Amniotic stem cell (primary cell): ENCODE data around the gene DDR2.
"Not testable (repeated sequence)": the region's sequence is repeated elsewhere in the genome, so short reads cannot be mapped to it uniquely, and the experiment has no call there.

Source experiments
- DNase-seq: peaks from one replicate; lab custom pipeline; 2025; lab: John Stamatoyannopoulos, UW

Gene DDR2

DNA sequence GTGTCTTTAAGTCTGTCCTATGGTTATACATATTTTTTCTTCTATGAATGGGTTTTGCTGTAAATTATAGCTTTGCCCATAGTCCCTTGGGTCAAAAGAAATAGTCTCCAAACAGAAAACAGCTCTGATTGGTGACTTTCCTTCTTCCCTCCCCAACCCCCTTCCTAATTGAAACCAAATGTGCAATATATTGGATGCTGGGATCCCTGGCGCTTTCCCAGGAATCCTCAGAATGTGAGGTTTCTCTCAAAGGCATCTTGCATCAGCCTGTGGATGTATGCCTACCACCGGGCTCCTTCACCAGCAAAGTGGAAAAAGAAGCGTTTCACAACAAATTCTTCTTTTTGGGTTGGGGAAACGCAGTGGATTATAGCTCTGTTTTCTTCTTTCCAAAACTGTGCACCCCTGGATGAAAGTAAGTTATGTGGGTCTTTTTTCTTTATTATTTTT lies at the start of gene DDR2:
TSS of gene DDR2 (plus strand) at position 248 of the 450 bp plus-strand sequence. CDS start 86,600 bp downstream, outside the sequence.
- DNase-seq: peak; percentile 88

DNA sequence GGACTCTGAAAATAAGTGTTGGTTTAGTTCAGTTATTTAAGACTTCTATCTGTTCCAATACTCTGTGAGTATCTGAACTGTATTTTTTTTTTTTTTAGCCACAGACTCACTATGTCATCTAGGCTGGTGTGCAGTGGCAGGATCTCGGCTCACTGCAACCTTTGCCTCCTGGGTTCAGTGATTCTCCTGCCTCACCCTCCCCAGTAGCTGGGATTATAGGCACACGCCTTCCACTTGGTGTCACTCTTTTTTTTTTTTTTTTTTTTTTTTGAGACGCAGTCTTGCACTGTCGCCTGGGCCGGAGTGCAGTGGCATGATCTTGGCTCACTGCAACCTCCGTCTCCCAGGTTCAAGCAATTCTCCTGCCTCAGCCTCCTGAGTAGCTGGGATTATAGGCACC lies 49.4 kb upstream of the DDR2 start:
- not testable (repeated sequence) for DNase-seq

DNA sequence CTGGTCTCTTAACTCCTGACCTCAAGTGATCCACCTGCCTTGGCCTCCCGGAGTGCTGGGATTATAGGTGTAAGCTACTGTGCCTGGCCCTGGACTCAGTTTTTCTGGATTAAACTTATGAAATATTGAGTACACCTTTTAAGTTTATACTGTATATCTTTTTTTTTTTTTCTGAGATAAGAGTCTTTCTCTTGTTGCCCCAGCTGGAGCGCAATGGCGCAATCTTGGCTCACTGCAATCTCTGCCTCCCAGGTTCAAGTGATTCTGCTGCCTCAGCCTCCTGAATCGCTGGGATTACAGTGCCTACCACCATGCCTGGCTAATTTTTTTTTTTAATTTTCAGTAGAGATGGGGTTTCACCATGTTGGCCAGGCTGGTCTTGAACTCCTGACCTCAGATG lies 47.2 kb upstream of the DDR2 start:
- not testable (repeated sequence) for DNase-seq

DNA sequence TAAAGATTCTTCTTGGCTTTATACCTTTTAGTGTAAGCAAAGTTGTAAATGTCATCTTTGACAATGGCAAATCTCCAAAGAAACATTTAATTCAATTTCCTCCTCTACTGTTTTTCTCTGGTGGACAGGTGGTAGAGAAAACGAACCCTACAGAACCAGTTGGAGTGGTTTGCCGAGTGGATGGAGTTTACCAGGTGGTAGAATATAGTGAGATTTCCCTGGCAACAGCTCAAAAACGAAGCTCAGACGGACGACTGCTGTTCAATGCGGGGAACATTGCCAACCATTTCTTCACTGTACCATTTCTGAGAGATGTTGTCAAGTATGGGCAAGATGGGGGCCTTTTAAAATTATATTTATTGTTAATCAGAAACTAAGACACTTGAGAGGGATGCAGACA lies 44.9 kb upstream of the DDR2 start:
- no peak for DNase-seq

DNA sequence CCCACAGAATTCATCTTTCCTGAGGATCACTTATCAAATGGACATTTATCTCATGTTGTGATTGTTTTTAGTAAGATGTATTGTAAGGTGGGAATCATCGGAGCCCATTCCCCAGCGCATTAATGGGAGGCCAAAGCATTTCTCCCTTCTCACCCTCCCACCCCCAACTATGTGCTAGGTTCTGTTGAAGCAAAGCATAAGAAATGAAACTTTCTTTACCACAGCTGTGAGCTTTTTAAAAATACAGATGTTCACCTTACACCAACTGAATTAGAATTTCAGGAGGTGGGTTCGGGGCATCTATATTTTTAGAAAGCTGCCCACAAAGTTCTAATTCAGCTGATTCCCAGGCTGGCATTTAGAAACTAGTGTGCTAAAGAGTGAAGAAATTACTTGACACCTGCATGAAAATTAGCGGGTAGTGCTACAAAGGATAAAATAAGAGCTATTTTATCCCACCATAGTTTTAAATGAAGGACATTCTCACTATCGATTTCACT lies 44.5 kb upstream of the DDR2 start:
- DNase-seq: no peak

DNA sequence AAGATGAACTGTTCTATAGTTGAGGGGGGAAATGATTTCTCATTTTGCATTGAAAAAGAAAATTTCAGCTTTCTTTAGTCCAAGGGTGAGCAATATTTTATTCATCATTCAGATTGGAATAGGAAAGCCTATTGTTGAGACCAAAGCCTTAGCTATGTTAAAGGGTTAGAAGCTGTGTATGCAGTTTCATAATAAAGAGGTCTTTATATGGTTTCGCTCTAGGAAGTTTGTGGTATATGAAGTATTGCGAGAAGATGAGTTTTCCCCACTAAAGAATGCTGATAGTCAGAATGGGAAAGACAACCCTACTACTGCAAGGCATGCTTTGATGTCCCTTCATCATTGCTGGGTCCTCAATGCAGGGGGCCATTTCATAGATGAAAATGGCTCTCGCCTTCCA lies 42.2 kb upstream of the DDR2 start:
- DNase-seq: no peak

DNA sequence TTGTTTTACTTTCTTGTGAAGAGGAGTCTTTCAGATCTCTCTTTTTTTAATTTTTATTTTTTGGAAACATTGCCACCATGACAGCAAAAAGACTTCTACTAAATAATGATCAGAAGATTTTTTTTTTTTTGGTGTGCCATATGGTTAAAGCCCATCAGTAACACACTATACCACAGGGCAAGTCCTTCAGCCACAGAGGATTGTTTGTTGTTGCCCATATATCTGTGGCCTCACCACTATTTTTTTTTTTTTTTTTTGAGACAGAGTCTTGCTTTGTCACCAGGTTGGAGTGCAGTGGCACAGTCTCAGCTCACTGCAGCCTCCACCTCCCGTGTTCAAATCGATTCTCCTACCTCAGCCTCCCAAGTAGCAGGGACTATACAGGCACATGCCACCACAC lies 41.6 kb upstream of the DDR2 start:
- no peak for DNase-seq

DNA sequence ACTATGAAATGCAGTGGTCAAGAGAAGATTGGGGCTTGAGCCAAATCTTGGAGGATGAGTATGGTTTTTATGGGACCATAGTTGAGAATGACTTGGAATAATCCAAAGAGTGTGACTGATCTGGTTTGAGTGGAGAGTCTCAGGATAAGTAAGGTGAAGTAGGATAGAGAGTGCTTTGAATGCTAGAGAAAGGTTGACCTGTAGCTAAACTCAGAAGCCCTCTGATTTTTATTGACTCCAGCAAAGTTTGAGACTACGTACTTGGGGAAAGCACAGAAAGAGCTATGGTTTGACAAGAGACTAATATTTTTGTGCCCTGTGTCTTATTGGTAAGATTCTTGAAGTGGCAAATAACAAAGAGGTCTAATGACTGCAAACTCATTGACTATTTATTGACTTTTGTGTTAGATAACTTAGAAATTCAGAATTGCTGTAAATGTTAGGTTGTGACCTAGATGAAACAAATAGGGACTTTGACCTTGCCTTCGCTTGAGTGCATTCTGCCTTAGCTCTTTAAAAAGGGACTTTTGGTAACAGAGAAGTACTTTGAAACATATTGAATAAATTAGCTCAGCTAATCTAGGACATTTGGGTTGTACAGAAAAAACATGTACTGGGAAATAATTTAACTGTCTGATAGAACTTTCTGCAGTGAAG lies 35.6 kb upstream of the DDR2 start:
- DNase-seq: no peak

DNA sequence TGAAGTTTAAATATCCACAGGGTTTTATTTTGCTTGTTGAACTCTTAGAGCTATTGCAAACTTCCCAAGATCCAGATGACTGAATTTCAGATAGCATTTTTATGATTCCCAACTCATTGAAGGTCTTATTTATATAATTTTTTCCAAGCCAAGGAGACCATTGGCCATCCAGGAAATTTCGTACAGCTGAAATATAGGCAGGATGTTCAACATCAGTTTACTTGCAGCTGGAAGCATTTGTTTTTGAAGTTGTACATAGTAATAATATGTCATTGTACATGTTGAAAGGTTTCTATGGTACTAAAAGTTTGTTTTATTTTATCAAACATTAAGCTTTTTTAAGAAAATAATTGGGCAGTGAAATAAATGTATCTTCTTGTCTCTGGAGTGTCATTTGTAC lies 32.8 kb upstream of the DDR2 start:
- no peak for DNase-seq

DNA sequence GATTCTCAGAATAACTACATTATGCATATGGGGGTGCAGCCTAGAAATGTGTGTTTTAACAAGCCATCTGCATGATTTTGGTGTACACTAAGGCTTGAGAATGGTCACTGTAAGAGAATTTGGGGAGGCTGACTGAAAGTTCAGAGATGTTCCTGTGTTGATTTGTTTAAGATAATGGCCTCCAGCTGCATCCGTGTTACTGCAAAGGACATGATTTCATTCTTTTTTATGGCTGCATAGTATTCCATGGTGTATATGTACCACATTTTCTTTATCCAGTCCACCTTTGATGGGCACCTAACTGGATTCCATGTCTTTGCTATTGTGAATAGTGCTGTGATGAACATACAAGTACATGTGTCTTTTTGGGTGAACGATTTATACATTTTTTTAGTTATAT lies 29.1 kb upstream of the DDR2 start:
- DNase-seq: not testable (repeated sequence)

DNA sequence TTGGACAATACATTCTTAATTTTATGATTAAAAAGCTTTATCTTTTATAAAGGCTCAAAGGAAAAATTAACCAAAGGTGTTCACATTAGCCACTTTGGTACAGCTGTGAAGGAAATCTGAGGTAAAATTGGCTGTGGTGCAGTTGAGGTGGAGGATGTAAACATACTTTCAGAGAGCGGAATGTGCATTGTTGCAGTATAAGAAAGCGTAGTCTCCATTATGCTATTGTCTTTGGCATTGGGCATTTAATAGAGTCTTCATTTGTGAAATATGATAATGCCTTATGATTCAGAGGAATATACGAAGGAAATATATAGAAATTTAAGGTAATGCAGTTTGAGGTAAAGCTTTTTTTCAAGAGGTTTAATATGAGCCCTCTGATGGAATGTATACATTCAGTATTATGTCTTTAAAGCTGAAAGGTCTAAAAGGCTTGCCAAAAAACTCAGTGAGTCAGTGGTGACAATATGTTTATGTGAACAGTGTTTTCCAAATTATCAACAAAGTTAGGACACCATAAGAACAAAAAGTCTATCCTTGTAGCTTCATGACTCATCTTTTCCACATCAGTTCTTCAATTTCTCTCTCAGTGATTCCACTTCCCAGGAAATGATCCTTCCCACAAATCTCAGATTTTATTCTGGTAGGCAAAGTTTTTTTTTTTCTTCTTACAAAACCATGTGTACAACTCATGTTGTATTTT lies 26.9 kb upstream of the DDR2 start:
- DNase-seq: peak; percentile 85

DNA sequence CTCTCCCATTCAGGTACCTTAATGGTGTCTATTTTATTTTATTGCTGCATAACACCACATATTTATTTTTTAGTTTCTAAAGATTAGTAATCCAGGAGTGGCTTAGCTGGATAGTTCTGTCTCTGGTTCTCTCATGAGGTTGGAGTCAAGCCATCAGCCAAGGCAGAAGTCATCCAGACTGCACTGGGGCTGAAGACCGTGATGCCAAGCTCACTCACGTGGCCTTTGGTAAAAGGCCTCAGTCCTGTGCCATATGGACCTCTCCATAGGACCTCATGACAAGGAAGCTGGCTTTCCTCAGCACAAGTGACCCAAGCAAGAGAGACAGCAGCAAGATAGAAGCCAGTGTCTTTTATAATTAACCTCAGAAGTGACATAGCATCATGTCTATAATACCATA lies 23.0 kb upstream of the DDR2 start:
- no peak for DNase-seq

DNA sequence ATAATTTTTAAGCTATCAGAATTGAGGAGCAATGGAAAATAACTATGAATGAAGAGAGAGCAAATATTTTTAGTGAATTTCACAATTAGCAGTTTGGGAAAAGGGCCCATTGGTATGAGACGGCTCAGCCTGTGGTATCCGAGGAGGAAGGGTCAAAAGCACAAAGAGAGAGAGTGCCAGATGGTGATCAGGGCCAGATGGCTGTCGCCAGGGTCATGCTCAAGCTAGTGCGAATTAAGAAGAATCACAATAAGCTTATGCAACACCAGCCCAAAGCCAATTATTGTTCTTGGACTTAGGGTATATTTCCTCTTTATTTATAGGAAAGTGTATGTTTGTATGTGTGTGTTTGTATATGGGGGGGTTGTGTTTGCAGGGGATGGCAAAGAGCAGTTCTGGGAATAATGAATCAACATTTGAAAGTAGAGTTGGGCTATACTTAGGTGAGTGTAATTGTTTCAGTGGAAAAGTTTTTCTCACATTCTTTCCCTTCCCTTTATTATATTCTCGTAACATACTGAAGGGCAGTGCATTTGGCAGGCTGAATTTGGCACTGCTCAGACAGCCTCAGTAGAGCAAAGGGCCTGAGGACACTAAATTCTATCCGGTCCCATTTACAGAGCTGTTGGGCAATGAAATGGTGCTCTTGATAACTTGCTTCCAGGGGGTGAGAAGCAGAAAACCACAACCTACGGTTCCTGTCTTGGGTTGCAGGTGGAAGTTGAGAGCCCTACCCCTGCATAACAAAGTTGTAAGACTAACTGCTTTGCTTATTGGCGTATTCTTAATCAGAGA lies 19.5 kb upstream of the DDR2 start:
- no peak for DNase-seq

DNA sequence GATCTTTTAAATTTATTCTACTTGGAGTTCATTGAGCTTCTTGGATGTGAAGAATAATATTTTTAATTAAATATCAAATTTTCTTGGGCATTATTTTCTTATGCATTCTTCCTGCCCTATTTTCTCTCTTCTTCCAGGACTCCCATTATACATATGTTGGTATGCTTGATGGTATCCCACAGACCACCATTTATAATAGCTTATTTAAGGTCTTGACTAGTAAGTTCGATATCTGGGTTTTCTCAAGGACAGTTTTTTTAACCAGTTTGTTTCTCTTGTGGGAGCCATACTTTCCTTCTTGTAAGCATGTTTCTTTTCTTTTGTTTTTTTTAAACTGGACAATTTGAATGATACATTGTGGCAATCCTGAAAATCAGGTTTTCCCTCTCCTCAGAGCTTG lies 15.4 kb upstream of the DDR2 start:
- DNase-seq: no peak

DNA sequence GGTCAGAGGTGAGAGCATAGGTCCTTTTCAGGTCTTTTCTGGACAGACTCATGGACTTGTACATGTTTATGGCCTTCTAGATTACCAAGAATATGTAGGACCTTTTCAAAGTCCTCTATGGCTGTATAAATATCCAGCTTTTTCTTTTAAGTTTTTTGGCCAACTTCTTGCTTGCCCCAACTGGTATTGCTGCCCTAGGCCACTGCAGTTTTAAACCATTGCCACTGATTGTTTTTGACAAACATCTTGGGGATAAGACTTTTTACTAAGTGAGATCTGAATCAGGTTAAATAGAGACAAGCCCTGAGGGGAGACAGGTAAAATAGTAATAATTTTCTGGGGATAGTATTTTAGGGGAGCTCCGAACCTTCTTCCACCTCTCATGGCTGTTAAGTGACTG lies 14.8 kb upstream of the DDR2 start:
- DNase-seq: no peak

DNA sequence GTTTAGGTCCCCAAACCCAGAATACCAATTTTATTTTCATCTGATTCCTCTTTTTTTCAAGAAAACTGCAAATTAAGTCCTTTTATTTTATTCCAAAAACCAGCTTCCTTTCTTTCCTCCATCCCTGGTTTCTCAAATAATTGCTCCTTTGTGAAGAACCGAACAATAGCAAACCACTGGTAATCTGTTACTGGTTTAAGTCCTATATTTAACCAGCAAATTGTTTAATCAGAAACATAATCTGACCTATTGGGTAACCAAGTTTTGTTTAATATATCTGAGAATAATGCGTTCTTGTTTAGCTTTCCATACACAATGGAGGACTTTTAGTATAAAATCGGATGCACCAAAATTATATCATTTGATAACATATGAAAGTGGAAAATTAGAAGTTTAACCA lies 13.2 kb upstream of the DDR2 start:
- DNase-seq: no peak

DNA sequence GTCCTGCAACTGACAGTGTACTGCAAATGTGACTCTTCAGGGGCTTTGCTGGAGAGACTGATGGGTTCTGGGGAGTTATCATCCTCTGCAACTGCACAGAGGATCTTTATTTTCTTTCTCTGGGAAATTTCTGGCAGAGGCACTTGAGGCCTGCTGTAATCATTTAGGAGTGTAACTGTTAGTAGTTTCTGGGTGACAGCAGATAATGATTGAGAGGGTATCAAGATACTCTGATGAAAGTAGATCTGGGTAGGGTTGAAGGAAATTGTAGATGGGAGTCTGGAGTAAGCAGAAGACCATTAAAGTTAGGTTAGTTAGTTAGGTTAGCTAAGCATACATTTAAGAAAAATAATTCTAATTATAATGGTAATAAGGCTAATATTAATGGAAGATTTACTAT lies 11.0 kb upstream of the DDR2 start:
- no peak for DNase-seq

DNA sequence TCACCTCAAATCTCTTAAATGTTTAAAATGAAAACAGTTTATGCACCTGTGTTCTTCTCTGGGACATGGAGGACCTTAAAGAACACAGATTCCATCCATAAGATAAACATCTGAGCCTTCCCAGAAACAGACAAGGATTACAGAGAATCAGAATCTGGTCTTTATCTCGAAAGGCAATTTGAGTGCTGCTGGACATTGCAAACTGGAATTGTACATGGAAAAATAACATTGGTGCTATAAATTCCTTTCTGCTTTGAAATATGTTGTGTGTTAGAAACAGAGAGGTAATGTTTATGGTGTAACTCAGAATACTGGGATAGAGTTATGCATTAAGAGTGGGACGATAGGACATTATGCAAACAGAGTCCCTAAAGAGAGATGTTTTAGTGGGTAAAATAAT lies 6.6 kb upstream of the DDR2 start:
- no peak for DNase-seq

DNA sequence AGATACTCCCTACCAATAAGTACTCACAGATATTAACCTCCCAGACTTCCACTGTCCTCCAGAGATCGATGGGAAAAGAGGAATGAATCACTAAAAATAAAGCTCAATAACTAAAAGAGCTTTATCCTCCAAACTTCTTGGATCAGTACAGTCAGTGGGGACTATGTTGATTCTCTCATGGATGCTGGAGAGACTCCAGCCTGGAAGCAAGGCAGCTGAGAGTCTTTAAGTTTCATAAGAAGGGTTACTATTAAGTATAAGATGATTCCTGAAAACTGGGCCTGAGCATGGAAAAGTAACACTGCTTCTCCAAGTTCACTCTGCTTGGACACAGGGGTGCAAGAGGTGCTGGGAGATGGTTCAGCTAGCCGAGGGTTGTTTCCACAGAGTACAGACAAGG lies 6.2 kb upstream of the DDR2 start:
- DNase-seq: no peak

DNA sequence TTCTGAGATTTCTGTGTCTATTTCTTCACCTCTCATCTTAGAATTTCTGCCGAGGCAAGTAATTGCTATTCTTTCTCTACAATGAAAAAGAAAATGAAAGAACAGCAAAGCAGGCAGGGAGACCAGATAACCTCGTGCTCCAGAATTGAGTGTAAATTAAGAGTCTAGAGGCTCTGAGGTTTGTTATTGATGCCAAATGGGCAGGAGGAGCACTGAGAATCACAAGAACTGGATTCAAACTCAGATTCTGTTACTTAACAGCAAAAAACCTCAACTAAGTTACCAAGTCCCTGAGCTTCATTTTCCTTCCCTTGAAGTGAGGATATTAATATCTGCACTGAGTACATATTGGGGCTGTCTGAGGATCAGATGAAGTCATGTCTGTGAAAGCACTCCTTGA lies 5.5 kb upstream of the DDR2 start:
- DNase-seq: no peak

DNA sequence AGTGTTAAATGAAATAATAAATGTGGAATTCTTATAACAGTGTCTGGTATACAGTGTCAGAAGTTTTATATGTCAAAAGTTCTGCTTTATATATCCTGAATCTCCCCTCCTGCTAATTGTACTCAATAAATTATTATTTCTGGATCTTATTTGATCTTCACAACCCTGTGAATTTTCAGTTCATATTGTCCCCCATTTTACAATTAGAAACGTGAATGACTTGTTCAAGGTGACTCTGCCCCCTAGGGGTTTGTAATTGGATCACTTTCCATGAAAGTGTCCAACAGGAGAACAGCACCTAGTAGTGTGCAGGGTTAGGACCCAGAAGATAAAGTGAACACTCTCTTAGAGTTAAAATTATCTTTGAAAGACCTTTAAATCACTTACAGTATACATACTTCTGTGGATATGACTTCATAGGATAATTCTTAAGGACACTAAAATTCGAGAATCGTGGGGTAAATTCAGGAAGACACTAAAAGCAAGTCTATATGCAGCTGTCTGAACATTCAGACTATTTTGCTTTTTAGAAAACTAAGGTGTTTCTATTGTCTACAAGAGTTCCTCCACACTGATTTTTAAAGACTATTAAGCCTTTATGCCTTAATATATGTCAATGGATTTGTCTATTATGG lies 4.5 kb upstream of the DDR2 start:
- DNase-seq: no peak

DNA sequence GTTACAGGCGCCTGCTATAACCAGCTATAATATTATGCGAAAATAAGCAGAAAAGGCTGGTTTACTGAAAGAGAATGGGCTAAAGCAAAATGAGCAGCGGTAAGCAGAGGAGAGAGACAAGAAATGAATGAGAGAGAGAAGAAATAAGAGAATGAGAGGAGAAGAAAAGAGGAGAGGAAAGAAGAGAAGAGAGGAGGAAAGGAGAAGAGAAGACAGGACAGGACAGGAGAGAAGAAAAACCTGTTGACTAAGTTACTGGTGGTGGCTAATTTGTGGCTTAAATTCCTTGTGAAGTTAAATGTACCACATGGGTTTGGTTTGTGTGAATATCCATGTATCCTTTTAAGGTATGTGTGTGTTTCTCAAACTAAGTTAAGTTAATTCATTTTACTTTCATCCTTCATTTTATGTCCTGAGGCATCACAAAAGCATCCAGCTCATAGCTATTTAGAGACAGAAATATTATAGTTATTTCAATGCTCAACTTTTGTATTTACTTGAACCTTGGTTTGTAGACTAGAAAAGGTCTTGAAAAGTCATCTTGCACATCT lies 3.1 kb upstream of the DDR2 start:
- DNase-seq: no peak
